Astrocyte (in vitro differentiated cells and primary cell): Measurements from ENCODE around the gene GPC2. TPM values are rescaled to one million over a fixed set of nuclear protein-coding genes. Genes with fewer than 3 reads are reported as not detected.
A peak's percentile ranks its signal among the peaks of the same experiment; 100 is the strongest.

Experiments used
- DNase-seq: peaks from one replicate; pipeline ENCODE4 v3.0.0-alpha.2; 2010; ENCODE audit warnings: low read depth
- FAIRE-seq: peaks from 2 replicates; lab custom pipeline; 2011; peaks lifted over from hg19 to GRCh38; lab: Jason Lieb, UNC
- H2AFZ ChIP-seq: 2 replicates; pipeline ENCODE4 v1.6.0; 2012; ENCODE audit warnings: low read depth, low read length, inconsistent platforms
- H3K27ac ChIP-seq: 2 replicates; pipeline ENCODE4 v1.5.1; 2011; ENCODE audit warnings: low read depth, low read length, inconsistent platforms
- H3K27me3 ChIP-seq: 2 replicates; pipeline ENCODE4 v1.6.0; 2011; ENCODE audit warnings: low read length, inconsistent platforms; ENCODE audit not compliant: insufficient read depth
- H3K36me3 ChIP-seq: 2 replicates; pipeline ENCODE4 v1.5.1; 2011; ENCODE audit warnings: low read length, inconsistent platforms; ENCODE audit not compliant: insufficient read depth
- H3K4me1 ChIP-seq: 2 replicates; pipeline ENCODE4 v1.5.1; 2011; ENCODE audit warnings: low read length, inconsistent platforms; ENCODE audit not compliant: insufficient read depth
- H3K4me2 ChIP-seq: 2 replicates; pipeline ENCODE4 v1.6.0; 2012; ENCODE audit warnings: low read length, inconsistent platforms
- H3K4me3 ChIP-seq: 2 replicates; pipeline ENCODE4 v1.5.1; 2011; ENCODE audit warnings: low read depth, mild to moderate bottlenecking, low read length, inconsistent platforms; ENCODE audit not compliant: insufficient read depth
- H3K79me2 ChIP-seq: 2 replicates; pipeline ENCODE4 v1.6.0; 2012; ENCODE audit warnings: mild to moderate bottlenecking, low read length, inconsistent platforms; ENCODE audit not compliant: insufficient read depth
- H3K9ac ChIP-seq: 2 replicates; pipeline ENCODE4 v1.6.0; 2012; ENCODE audit warnings: mild to moderate bottlenecking, low read length, inconsistent platforms
- H3K9me3 ChIP-seq: 2 replicates; pipeline ENCODE4 v1.5.1; 2012; ENCODE audit warnings: low read depth, mild to moderate bottlenecking, low read length, inconsistent platforms; ENCODE audit not compliant: insufficient read depth
- H4K20me1 ChIP-seq: 2 replicates; pipeline ENCODE4 v1.6.0; 2012; ENCODE audit warnings: low read length, inconsistent platforms; ENCODE audit not compliant: insufficient read depth
- H3K27ac Mint-ChIP-seq: one replicate; pipeline ENCODE4 v1.8.0; 2021; ENCODE audit warnings: mild to moderate bottlenecking, mixed read lengths; ENCODE audit not compliant: unreplicated experiment
- H3K27me3 Mint-ChIP-seq: one replicate; pipeline ENCODE4 v1.8.0; 2021; ENCODE audit warnings: low read depth, mixed read lengths; ENCODE audit not compliant: unreplicated experiment
- H3K36me3 Mint-ChIP-seq: one replicate; pipeline ENCODE4 v1.8.0; 2021; ENCODE audit warnings: low read depth, mixed read lengths; ENCODE audit not compliant: unreplicated experiment
- H3K4me1 Mint-ChIP-seq: one replicate; pipeline ENCODE4 v1.8.0; 2021; ENCODE audit warnings: low read depth, mixed read lengths; ENCODE audit not compliant: unreplicated experiment
- H3K4me3 Mint-ChIP-seq: one replicate; pipeline ENCODE4 v1.8.0; 2021; ENCODE audit warnings: mild to moderate bottlenecking, moderate library complexity, mixed read lengths; ENCODE audit not compliant: unreplicated experiment
- H3K9me3 Mint-ChIP-seq: one replicate; pipeline ENCODE4 v1.8.0; 2021; ENCODE audit warnings: mild to moderate bottlenecking, mixed read lengths; ENCODE audit not compliant: unreplicated experiment
- EZH2 ChIP-seq: IDR thresholded peaks from 2 replicates; pipeline ENCODE4 v1.6.1; 2012; ENCODE audit warnings: mild to moderate bottlenecking, low read length, inconsistent platforms; ENCODE audit not compliant: insufficient read depth
- total RNA-seq: library from RNA; stranded (reverse); gene quantifications from 2 replicates; pipeline ENCODE4 v1.2.1, GENCODE V29; 2021
- TF ChIP-seq, protein P1 (sequence below): IDR thresholded peaks from 2 replicates; pipeline ENCODE4 v1.5.1; 2011; ENCODE audit warnings: low read depth, mild to moderate bottlenecking, inconsistent platforms, low read length, moderate library complexity; ENCODE audit not compliant: insufficient read depth

The GPC2 gene
- total RNA-seq, 1 donor from 2014 or later: 7.6 TPM

DNA sequence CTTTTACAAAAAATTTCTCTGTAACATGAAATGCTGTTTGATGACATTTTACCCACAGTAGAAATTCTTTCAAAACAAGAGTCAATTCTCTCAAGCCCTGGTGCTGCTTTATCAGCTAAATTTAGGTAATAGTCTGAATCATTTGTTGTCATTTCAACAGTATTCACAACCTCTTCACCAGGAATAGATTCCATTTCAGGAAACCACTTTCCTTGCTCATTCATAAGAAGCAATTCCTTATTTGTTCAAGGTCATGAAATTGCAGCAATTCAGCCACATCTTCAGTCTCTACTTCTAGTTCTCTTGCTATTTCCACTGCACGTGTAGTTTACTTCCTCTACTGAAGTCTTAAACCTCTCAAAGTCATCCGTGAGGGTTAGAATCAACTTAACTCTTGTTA lies 14.6 kb upstream of the GPC2 start:
- H3K9me3 Mint-ChIP-seq: no peaks in the 10 kb centered on the region
- peak; percentile 65 for DNase-seq
- Histone ChIP-seq H3K9me3 (no peaks in the 10 kb centered on the region), H3K4me2 (peak overlapping the region; percentile 45), H3K4me1 (no peaks in the 10 kb centered on the region), H2AFZ (no peak overlapping the region), H4K20me1 (no peaks in the 10 kb centered on the region), H3K27ac (no peak overlapping the region), H3K36me3 (no peaks in the 10 kb centered on the region), H3K9ac (no peak overlapping the region), H3K27me3 (no peaks in the 10 kb centered on the region), H3K4me3 (no peak overlapping the region), H3K79me2 (no peaks in the 10 kb centered on the region)
- H3K27me3 Mint-ChIP-seq: peaks cover 13% of the 10 kb centered on the region
- peaks cover 12% of the 10 kb centered on the region for H3K4me1 Mint-ChIP-seq
- TF ChIP-seq EZH2: no peak
- TF ChIP-seq, protein P1, sequence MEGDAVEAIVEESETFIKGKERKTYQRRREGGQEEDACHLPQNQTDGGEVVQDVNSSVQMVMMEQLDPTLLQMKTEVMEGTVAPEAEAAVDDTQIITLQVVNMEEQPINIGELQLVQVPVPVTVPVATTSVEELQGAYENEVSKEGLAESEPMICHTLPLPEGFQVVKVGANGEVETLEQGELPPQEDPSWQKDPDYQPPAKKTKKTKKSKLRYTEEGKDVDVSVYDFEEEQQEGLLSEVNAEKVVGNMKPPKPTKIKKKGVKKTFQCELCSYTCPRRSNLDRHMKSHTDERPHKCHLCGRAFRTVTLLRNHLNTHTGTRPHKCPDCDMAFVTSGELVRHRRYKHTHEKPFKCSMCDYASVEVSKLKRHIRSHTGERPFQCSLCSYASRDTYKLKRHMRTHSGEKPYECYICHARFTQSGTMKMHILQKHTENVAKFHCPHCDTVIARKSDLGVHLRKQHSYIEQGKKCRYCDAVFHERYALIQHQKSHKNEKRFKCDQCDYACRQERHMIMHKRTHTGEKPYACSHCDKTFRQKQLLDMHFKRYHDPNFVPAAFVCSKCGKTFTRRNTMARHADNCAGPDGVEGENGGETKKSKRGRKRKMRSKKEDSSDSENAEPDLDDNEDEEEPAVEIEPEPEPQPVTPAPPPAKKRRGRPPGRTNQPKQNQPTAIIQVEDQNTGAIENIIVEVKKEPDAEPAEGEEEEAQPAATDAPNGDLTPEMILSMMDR: no peak
- no peak overlapping the region for H3K4me3 Mint-ChIP-seq
- no peaks in the 10 kb centered on the region for H3K36me3 Mint-ChIP-seq
- peak; percentile 84 for FAIRE-seq
- no peak overlapping the region for H3K27ac Mint-ChIP-seq

DNA sequence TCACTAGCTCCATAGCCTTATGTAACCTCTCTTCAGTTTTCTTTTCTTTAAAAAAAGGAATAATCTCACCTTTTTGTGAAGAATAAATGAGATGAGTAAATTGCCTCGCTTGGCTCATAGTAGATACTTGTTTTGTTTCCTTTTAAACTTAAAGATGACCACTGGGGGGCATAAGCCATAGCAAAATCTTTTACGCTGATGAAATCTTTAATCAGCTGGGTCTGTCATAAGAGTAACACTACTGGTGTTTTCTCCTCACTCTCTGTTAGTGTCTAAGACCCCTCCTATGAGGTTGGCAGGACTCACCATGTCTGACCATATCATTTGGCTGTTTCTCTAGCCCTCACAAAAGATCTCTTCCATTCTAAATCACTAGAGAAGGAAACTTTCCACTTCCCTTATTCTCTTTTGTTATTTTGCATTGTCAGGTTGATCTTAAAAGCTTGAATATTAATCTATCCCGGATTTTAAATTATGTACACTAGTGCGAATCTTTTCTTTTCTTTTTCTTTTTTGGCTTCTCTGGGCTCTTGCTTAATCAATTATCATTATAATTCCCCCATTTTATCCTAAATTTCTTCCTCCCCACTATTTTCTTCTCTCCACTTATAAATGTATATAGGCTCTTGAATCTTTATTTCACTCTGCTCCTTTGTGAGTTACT lies 13.0 kb upstream of the GPC2 start:
- Mint-ChIP-seq H3K27ac (peak overlapping the region; percentile 85), H3K4me1 (peaks cover 12% of the 10 kb centered on the region), H3K4me3 (no peak overlapping the region), H3K9me3 (no peaks in the 10 kb centered on the region), H3K36me3 (no peaks in the 10 kb centered on the region), H3K27me3 (peaks cover 13% of the 10 kb centered on the region)
- no peaks in the 10 kb centered on the region for H4K20me1 ChIP-seq
- no peak overlapping the region for H3K27ac ChIP-seq
- peak; percentile 18 for DNase-seq
- H3K4me2 ChIP-seq: no peak overlapping the region
- H3K9me3 ChIP-seq: no peaks in the 10 kb centered on the region
- H3K9ac ChIP-seq: no peak overlapping the region
- FAIRE-seq: peak; percentile 45
- no peaks in the 10 kb centered on the region for H3K36me3 ChIP-seq
- no peak overlapping the region for H3K4me3 ChIP-seq
- no peaks in the 10 kb centered on the region for H3K27me3 ChIP-seq
- TF ChIP-seq, protein P1: peak; percentile 38
- TF ChIP-seq EZH2: no peak
- H2AFZ ChIP-seq: no peak overlapping the region
- H3K79me2 ChIP-seq: no peaks in the 10 kb centered on the region
- H3K4me1 ChIP-seq: no peaks in the 10 kb centered on the region

- Histone ChIP-seq H3K9ac (no peak overlapping the region), H3K27me3 (no peaks in the 10 kb centered on the region), H3K36me3 (no peaks in the 10 kb centered on the region), H3K27ac (no peak overlapping the region), H2AFZ (no peak overlapping the region), H3K4me2 (no peak overlapping the region), H3K4me1 (no peaks in the 10 kb centered on the region), H3K4me3 (no peak overlapping the region), H3K79me2 (no peaks in the 10 kb centered on the region), H4K20me1 (no peaks in the 10 kb centered on the region), H3K9me3 (no peaks in the 10 kb centered on the region)
- H3K4me3 Mint-ChIP-seq: no peak overlapping the region
- DNase-seq: no peak
- H3K4me1 Mint-ChIP-seq: peaks cover 12% of the 10 kb centered on the region
- TF ChIP-seq, protein P1: no peak
- no peak for TF ChIP-seq EZH2
- H3K36me3 Mint-ChIP-seq: no peaks in the 10 kb centered on the region
- FAIRE-seq: no peak
- H3K27me3 Mint-ChIP-seq: peaks cover 13% of the 10 kb centered on the region
- no peak overlapping the region for H3K27ac Mint-ChIP-seq
- H3K9me3 Mint-ChIP-seq: no peaks in the 10 kb centered on the region
These were observed 11.9 kb upstream of the GPC2 start for GRCh38 chr7:100189061-100189460.
